ENCODE results near the gene INHBB. TPM values are rescaled to one million over a fixed set of nuclear protein-coding genes. Genes with fewer than 3 reads are reported as not detected.

The INHBB gene
- total RNA-seq, 1 experiment from 2014 or later: 3.9 TPM

DNA sequence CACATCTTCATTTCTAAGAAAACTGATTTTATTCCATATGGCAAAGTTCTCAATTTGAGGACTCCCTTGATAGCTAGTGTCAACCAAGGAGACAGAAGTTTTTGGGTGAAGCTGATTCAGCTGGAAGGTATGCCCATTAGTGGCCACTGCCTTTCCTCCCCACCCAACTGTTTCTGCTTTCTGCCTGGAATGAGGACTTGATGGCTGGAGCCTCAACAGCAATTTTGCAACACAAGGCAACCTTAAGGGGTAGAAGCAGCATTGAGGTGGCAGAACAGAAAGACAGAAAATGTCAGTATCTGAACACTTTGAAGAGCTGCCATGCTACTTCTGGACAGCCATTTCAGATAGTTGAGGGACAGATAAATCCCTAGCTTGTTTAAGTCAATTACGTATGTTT is 47.0 kb downstream of the INHBB start:
- Histone ChIP-seq H3K9me3 (no peaks in the 10 kb centered on the region), H3K4me3 (no peak overlapping the region), H3K36me3 (no peaks in the 10 kb centered on the region), H3K27me3 (no peaks in the 10 kb centered on the region)
- DNase-seq: no peak

DNA sequence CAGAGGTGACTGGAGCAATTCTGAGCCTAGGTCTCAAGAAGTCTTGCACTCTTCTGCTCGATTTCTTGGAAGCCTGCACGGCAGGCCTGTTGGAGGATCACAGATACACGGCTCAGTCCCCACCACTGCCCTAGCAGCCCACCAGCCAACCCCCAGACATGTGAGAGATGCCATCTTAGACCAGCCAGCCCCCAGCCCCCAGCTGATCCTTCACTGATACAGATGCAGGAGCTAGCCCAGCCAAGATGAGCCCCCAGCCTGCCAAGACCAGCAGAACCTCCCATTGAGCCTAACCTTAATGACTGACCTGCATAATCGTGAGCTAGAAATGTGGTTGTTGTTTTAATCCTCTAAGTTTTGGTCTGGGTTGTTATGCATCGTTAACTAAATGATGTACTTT is 47.5 kb downstream of the INHBB start:
- no peaks in the 10 kb centered on the region for H3K36me3 ChIP-seq
- H3K4me3 ChIP-seq: no peak overlapping the region
- H3K9me3 ChIP-seq: no peaks in the 10 kb centered on the region
- DNase-seq: no peak
- no peaks in the 10 kb centered on the region for H3K27me3 ChIP-seq

DNA sequence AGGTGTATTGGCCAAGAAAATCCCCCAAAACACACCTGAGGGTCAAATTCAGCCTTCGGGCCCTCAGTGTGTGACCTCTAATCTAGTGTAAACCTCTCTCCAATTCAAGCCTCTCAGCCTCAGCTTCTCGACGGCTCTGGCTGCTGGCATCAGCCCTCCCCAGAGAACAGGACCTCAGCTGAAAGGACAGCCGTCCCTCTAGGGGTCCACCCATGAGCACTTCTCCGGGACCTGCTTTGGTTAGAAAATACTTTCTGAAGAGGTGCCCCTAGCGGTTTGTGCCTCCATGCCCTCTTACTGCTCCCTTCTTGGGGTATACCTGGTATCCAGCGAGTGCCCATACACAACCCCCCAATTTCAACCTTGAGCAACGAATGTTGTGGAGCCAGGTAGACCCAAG is 48.8 kb downstream of the INHBB start:
- no peaks in the 10 kb centered on the region for H3K27me3 ChIP-seq
- no peaks in the 10 kb centered on the region for H3K9me3 ChIP-seq
- no peak for DNase-seq
- no peaks in the 10 kb centered on the region for H3K36me3 ChIP-seq
- no peak overlapping the region for H3K4me3 ChIP-seq

DNA sequence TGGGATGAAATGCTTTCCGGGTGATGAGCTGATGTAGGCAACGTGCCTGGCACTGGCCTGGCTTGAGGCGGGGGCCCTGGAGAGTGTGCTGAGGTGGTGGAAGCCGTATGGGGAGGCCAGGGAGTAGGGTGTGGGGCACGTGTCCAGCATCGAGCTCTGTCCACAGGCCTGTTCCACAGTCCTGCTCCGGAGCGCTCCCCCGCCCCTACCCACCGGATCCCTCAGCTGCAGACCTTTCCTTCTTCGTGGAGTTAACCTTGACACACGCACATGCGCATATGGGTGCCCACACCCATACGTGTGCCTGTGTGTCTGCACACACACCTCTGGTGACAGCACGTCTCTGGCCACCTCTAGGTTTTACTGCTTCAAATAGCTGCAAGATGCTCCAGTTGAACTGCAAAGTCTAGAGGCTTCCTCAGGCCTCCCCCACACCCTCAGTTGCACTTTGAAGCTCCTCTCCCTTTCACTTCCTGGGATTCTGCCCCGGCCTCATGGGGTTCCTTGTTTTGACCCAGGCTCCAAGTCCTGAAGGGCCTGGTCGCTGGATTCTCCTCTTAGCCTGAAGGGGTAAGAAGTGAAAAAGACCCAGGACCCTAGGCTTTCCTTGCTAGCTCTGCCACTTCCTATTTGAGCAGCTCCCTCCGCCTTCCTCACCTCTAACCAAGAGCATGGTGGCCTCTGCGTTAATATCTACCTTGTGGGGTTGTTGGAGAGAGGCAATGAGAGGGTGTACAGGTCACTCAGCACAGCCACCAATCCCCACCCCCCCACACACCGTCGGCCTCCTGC is 49.5 kb downstream of the INHBB start:
- no peak overlapping the region for H3K4me3 ChIP-seq
- DNase-seq: no peak
- no peaks in the 10 kb centered on the region for H3K9me3 ChIP-seq
- H3K36me3 ChIP-seq: no peaks in the 10 kb centered on the region
- no peaks in the 10 kb centered on the region for H3K27me3 ChIP-seq

DNA sequence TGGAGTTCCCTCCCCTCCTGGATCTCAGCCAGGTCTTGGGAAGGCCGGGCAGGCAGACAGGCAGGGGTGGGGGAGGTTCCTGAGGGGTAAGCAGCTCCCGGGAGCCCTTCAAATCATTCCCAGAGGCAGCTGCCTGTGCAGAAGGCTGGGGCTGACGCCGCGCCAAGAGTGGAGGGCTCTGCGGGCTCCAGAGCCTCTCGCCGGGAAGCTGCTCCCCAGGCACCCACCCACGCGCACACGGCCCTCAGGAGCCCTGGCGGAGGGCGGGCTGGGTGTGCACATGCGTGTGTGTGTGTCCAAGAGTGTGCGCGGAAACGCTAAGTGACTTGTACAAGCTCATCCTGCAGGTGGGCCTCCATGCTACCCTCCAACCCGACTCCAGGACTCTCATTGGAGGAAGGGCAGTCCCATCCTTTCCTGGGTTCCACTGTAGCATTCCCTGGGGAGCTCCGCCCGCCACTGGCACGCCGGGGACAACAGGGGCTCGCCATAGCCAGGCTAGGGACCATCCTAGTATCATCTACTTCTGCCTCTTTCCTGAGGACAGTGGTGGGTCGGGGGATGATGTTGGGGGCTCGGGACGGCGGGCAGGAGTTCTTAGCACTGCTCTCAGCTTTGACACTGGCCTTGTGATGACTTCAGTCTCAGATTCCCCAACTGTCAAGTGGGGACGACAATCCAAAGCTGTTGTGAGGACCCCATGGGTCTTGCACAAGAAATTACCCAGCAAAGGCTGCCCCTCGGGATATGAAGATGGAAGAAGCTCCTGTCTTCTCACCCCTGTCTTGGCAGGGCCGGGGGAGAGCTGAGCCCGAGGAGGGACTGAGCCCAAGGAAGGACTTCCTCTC is 50.3 kb downstream of the INHBB start:
- Histone ChIP-seq H3K27me3 (no peaks in the 10 kb centered on the region), H3K36me3 (no peaks in the 10 kb centered on the region), H3K9me3 (no peaks in the 10 kb centered on the region), H3K4me3 (no peak overlapping the region)
- no peak for DNase-seq

DNA sequence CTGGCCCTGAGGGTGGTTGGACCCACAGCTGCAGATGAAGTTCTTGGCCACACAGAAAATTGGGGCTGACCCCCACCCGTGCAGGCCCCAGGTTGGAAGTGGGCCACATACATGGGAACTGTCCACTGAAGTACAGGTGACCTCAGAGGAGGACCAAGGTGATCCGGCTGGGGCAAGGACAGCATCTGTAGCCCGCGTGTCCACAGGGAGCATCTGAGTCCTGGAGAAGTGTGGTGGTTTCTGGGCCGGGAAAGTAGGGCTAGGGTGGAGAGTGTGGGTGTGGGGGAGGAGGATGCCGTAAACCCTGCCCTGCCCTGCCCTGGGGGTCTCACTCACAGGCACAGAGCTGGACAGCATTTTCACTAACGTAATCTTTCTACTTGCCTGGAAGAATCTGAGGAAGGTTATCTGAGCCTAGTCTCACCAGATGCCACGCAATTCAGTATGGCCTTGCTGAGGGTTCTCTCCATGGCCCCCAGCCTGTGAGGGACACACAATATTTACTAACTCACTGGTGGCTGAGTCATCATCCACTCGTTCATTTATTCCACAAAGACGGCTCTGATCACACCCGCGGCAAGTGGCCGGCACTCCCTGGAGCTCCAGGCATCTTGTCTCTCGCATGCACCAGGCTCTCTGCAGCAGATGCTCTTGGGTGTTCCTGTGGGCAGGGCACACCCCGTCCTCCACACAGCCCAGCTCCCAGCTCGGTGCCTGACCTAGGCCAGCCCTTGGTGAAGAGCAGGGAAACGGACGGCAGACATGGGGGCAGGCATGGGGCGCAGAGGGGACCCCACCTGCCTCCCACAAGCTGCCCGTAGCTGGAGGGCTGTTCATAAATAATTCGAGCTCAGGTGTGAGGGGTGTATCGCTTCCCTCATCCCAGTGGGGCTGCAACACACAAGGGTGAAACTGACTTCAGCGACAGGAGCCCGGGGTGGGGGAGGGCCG is 51.2 kb downstream of the INHBB start:
- DNase-seq: no peak
- Histone ChIP-seq H3K4me3 (no peak overlapping the region), H3K36me3 (no peaks in the 10 kb centered on the region), H3K27me3 (no peaks in the 10 kb centered on the region), H3K9me3 (no peaks in the 10 kb centered on the region)

DNA sequence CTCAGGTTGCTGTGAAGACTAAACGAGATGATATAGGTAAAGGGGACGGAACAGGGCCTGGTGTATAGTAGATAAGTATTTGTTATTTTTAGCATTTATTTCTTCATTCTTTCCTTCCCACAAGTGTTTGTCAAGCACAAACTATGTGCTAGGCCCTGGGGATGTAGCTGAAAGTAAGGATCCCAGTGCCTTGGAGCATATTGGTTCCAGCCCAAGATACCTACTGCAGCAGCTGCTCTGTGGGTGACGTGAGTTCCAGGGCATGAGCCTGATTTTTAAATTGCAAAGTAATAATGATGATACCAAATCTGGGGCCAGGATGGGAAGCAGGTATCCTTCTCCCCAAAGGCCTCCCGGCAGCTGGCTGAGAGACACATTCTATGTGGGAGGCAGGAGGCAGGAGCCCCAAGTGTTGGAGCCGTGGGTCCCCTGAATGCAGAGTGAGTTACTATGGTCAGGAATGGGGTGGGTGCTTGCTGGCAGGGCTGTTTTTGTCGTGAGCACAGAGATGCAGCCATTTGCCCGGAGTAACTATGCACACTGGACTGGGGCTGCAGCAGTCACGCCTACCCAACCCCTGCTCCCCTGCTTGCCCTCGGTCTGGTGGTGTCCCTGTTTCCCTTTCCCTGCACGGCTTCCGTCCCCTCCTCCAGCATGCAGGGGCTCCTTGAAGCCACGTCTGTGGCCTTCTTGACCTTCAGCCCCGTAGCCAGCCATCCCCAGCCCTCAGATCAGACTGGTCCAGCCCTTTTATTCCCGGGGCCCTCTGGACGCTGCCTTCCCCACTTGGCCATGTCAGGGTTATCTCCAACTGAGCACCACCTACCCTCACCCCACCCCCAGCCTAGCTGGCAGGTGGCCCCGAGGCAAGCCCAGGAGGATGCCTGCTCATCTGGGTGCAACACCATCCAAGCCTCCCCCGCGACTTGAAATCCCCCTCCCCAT is 52.4 kb downstream of the INHBB start:
- H3K36me3 ChIP-seq: no peaks in the 10 kb centered on the region
- DNase-seq: no peak
- no peaks in the 10 kb centered on the region for H3K27me3 ChIP-seq
- H3K9me3 ChIP-seq: no peaks in the 10 kb centered on the region
- H3K4me3 ChIP-seq: no peak overlapping the region

DNA sequence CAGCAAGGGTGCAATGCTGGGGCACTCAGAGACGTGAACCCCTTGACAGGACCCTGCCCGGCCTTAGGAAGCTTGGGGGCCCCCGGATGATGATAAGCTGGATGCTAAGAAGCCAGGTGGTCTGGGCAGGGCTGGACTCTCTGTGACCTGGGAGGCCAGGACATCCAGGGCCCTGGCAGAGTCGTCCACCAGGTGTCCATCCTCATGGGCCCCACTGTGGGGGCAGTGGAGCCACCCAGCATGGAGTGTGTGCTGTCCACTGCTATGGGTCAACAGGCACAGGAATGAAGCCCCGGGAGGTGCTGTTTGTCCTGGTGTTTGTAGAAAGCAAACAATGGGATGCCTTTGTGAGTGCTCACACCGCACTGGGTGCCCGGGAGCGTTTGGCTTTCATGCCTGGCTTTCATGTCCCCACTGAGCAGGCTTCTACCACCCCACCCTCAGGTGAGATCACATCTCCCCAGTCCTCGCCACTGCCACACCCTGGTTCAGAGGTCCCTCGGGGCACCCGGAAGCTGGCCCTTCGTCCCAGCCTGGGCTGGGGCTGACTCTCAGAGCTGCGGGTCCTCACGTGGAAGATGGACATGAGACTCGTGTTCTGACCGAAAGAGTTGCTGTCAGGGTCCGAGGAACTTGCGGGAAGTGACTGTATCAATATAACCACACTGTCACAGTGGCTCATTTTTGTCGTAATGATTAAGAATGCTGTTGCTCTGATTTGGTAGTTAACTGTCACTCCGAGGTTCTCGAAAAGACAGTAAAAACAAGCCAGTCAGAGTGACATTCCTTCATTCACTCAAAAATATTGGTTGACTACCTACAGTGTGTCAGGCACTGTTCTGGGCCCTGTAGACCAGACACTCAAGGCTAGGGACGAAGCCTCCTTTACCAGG is 53.3 kb downstream of the INHBB start:
- Histone ChIP-seq H3K27me3 (no peaks in the 10 kb centered on the region), H3K4me3 (no peak overlapping the region), H3K9me3 (no peaks in the 10 kb centered on the region), H3K36me3 (no peaks in the 10 kb centered on the region)
- DNase-seq: no peak

DNA sequence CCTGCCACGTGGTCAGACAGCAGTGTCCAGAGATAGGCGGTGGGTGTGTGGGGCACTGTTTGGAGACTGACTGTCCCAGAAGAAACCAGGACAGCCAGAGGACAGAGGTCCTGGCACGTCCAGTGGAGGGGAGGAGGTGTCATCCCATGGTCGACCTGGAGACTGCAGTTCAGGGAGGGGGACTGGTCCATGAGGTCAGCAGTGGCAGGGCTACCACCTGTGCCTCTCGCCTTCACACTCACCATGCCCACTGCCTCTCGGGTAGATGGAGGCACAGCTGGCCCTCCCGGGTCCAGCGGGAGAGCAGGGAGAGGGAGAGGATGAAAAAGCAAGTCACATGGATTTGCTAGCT is 53.9 kb downstream of the INHBB start:
- no peak overlapping the region for H3K4me3 ChIP-seq
- H3K36me3 ChIP-seq: no peaks in the 10 kb centered on the region
- no peaks in the 10 kb centered on the region for H3K27me3 ChIP-seq
- DNase-seq: no peak
- H3K9me3 ChIP-seq: no peaks in the 10 kb centered on the region

DNA sequence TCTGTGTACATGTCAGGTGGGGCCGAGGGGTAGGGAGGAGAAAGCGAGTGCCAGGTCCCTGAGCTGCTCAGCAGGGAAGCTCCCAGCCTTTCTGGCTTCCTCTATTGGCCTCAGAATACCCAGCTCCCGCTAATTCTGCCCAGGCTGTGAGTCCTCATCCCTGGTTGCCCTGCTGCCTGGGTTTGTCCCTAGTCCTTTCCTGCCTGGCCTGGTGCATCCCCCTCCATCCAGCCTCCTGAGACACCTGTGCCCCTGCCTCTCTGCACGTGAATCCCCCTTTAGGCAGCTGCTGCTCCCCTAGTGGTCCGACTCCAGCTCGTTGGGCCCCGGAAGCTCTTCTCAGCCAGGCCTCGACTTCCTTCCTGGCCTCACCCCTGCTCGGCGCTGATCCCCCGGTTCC is 54.6 kb downstream of the INHBB start:
- no peaks in the 10 kb centered on the region for H3K36me3 ChIP-seq
- DNase-seq: no peak
- no peaks in the 10 kb centered on the region for H3K9me3 ChIP-seq
- H3K4me3 ChIP-seq: no peak overlapping the region
- no peaks in the 10 kb centered on the region for H3K27me3 ChIP-seq

Other genes starting within 250 kb of the INHBB start
- gene TMEM185B, start 122.7 kb upstream of the INHBB start, total RNA-seq (2014; rRNA removed; shearing (Covaris generic); ENCODE audit: low replicate concordance): 31.5 and 33.4 TPM in 2 replicates
- 88.6 and 110 TPM in 2 replicates for gene RALB, start 93.3 kb upstream of the INHBB start, total RNA-seq (2014; rRNA removed; shearing (Covaris generic); ENCODE audit: low replicate concordance)